Measurements from ENCODE around the gene XKR7.

The XKR7 gene

DNA sequence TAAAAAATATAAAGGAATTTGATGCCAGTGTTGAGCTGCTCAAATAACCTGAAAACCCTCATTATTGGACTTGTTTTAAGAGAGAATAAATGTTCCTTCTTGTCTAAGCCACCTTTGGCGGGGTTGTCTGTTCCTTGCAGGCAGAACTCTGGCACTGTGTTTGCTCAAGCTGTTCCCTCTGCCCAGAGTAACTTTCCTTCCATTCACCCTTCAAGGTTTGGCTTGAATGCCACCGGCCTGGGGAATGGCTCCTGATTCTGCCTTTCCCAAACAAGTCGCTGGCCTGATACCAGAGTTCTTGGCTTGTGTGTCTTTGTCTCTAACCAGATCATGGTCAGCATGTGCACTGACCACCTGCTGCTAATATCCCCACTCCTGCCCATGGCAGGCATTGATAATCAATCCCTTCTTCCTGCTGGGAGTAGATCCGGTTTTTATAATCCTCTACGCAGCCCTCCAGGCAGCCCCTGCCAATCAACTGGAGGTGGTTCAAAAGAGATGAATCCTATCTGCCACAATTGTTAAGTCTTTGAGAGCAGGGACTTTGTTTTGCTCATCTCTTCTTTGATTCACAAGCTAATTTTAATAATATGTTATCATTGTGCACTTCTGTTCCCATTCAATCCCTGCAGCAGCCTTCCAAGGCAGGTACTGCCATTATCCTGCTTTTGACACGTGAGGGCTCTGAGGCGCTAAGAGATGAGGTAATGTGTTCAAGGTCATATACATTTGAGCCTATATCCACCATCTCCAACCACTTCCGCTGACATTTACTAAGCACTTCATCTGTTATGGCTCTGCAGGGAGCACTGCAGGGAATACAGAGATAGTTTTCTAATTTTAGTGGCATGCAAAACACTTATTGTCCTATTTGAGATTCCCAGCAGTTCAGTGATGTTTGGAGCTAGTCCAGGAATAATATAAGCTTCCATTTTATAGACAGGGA lies 39.2 kb downstream of the XKR7 start:
- Histone ChIP-seq H3K4me1 (ENCODE audit: control insufficient read depth in 1 of 2, insufficient read depth in 1 of 2, low read depth in 1 of 2, low read length in 1 of 2) (no peaks in the 10 kb centered on the region), H3K4me3 (ENCODE audit: low read depth in 1 of 2, low read length in 1 of 2) (no peak overlapping the region), H3K9me3 (no peaks in the 10 kb centered on the region), H3K27me3 (peaks cover 21% of the 10 kb centered on the region), H3K36me3 (no peaks in the 10 kb centered on the region), H3K27ac (no peak overlapping the region)
- TF ChIP-seq, protein P1, sequence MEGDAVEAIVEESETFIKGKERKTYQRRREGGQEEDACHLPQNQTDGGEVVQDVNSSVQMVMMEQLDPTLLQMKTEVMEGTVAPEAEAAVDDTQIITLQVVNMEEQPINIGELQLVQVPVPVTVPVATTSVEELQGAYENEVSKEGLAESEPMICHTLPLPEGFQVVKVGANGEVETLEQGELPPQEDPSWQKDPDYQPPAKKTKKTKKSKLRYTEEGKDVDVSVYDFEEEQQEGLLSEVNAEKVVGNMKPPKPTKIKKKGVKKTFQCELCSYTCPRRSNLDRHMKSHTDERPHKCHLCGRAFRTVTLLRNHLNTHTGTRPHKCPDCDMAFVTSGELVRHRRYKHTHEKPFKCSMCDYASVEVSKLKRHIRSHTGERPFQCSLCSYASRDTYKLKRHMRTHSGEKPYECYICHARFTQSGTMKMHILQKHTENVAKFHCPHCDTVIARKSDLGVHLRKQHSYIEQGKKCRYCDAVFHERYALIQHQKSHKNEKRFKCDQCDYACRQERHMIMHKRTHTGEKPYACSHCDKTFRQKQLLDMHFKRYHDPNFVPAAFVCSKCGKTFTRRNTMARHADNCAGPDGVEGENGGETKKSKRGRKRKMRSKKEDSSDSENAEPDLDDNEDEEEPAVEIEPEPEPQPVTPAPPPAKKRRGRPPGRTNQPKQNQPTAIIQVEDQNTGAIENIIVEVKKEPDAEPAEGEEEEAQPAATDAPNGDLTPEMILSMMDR (IDR thresholded peaks at IDR 0.05), result no peak

DNA sequence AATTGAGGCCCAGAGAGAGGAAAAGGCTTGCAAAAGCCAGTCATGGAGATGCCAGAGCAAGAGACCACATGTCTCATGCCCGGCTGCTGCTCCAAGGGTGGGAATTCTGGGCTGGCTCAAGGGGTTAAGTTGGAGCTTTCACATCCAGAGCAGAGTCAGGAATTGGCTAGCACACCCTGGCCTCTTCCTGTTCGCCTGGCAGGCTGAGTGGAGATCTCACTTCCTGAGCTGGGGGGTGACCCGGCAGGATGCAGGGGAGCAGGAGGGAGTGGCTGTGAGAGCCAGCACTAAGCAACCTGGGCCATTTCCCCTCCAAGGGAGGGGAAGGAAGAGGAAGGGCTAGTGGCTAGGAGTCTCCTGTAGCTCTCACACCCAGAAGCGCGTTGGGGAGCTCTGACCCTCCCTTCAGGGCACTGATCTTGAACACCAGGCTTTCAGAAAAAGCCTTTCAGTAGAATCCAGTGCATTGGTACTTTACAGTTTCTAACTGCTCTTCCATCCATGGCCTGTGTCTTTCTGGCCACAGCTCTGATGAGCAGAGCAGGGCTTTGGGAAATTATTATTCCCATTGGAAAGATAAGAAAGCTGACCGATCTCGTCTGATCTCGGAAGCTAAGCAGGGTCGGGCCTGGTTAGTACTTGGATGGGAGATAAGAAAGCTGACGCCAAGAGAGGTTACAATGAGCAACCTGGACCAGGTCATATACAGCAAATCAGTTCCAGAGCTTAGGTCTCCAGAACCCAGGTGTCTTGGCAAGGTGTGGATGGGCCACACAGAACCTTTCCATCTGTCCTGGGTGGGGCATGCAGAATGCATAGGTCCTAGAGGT lies 40.1 kb downstream of the XKR7 start:
- no peaks in the 10 kb centered on the region for H3K9me3 ChIP-seq
- no peak overlapping the region for H3K27ac ChIP-seq
- no peaks in the 10 kb centered on the region for H3K36me3 ChIP-seq
- H3K4me1 ChIP-seq (ENCODE audit: control insufficient read depth in 1 of 2, insufficient read depth in 1 of 2, low read depth in 1 of 2, low read length in 1 of 2), result no peaks in the 10 kb centered on the region
- TF ChIP-seq, protein P1 (IDR thresholded peaks at IDR 0.05), result no peak
- H3K27me3 ChIP-seq, result peaks cover 30% of the 10 kb centered on the region
- no peak overlapping the region for H3K4me3 ChIP-seq (ENCODE audit: low read depth in 1 of 2, low read length in 1 of 2)

DNA sequence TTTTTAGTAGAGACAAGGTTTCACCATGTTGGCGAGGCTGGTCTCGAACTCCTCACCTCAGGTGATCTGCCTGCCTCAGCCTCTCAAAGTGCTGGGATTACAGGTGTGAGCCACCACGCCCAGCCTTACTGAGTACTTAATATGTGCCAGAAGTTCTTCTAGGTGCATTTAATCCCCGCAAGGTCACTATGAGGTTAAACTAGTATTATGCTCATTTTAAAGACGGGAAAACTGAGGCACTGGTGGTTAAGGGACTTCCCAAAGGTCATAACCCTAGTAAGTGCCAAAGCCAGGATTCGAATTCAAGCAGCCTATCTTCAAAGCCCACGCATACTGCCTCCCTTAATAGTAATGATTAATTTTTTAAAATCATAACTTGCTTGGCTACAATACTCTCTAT lies 41.6 kb downstream of the XKR7 start:
- no peaks in the 10 kb centered on the region for H3K9me3 ChIP-seq
- no peak overlapping the region for H3K27ac ChIP-seq
- H3K27me3 ChIP-seq, result peaks cover 43% of the 10 kb centered on the region
- H3K4me1 ChIP-seq (ENCODE audit: control insufficient read depth in 1 of 2, insufficient read depth in 1 of 2, low read depth in 1 of 2, low read length in 1 of 2), result no peaks in the 10 kb centered on the region
- H3K36me3 ChIP-seq, result no peaks in the 10 kb centered on the region
- no peak overlapping the region for H3K4me3 ChIP-seq (ENCODE audit: low read depth in 1 of 2, low read length in 1 of 2)
- TF ChIP-seq, protein P1 (IDR thresholded peaks at IDR 0.05), result no peak

DNA sequence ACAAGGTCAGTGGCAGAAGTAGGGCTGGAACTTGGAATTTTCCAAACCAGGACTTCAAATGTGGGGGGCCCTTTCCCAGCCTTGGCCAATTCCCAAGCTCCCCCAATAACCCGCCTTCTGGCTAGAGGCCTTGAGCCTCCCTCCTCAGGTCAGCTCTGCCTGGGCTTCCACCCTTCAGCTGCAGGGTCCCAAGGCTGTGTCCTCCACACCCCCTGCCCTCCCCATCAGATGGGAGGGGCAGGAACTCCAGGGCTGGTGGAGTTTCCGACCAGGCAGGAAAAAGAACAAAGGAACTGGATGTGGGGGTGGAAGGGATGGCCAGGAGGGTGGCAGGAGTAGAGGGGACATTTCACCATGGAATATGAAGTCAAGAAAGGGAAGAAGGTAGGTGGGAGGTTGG lies 42.1 kb downstream of the XKR7 start, which contains the start of gene CCM2L:
Gene CCM2L (plus strand): TSS at position 338 of the 400 bp plus-strand sequence. CDS start 17 bp downstream, at position 355.
- H3K27me3 ChIP-seq, result peaks cover 48% of the 10 kb centered on the region
- TF ChIP-seq, protein P1 (IDR thresholded peaks at IDR 0.05), result no peak
- no peaks in the 10 kb centered on the region for H3K4me1 ChIP-seq (ENCODE audit: control insufficient read depth in 1 of 2, insufficient read depth in 1 of 2, low read depth in 1 of 2, low read length in 1 of 2)
- H3K4me3 ChIP-seq (ENCODE audit: low read depth in 1 of 2, low read length in 1 of 2), result no peak within 1 kb of the TSS
- H3K27ac ChIP-seq, result no peak within 1 kb of the TSS
- H3K9me3 ChIP-seq, result no peaks in the 10 kb centered on the region
- no peaks in the 10 kb centered on the region for H3K36me3 ChIP-seq

DNA sequence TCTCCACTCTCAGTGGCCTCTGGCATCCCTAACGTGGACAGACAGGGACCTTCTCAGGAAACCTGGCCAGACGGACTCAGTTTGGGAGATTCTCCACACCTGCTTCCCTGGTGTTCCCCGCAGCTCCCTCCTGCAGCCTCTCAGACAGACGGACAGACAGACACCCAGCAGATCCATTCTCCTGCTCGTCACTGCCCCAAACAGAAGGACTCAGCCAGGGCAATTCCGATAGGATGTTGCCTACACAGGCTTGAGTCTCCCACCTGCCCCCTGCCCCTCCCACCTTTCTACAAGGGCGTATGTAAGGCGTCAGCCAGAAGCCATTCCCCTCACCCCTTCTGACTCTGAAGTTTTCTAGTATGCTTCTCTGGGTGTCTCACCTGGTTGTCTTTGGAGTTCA lies 42.7 kb downstream of the XKR7 start:
- no peak overlapping the region for H3K27ac ChIP-seq
- TF ChIP-seq, protein P1 (IDR thresholded peaks at IDR 0.05), result no peak
- peaks cover 54% of the 10 kb centered on the region for H3K27me3 ChIP-seq
- no peak overlapping the region for H3K4me3 ChIP-seq (ENCODE audit: low read depth in 1 of 2, low read length in 1 of 2)
- no peaks in the 10 kb centered on the region for H3K9me3 ChIP-seq
- H3K36me3 ChIP-seq, result no peaks in the 10 kb centered on the region
- H3K4me1 ChIP-seq (ENCODE audit: control insufficient read depth in 1 of 2, insufficient read depth in 1 of 2, low read depth in 1 of 2, low read length in 1 of 2), result no peaks in the 10 kb centered on the region
